Naive thymus-derived CD4-positive, alpha-beta T cell (primary cell): Measurements from ENCODE around the gene UAP1L1. TPM values are rescaled to one million over a fixed set of nuclear protein-coding genes. Genes with fewer than 3 reads are reported as not detected.
"Not testable (repeated sequence)": the region's sequence is repeated elsewhere in the genome, so short reads cannot be mapped to it uniquely, and the experiment has no call there.

Source experiments
- ATAC-seq: fragments of 150-1000 bp; cut with Tn5 transposase; 2 replicates; pipeline ENCODE4 v1.10.0; 2021; ENCODE audit warnings: mild to moderate bottlenecking, moderate library complexity
- CTCF ChIA-PET: fragments of 350-600 bp; sonication (Branson Sonifier 250); formaldehyde crosslinking; loops from one replicate; lab custom pipeline; 2021; ENCODE audit warnings: antibody characterized with exemption; lab: Charles Lee
- POLR2A ChIA-PET: fragments of 350-600 bp; sonication (Branson Sonifier 250); formaldehyde crosslinking; loops from one replicate; lab custom pipeline; 2021; ENCODE audit warnings: antibody characterized with exemption, inconsistent platforms; lab: Charles Lee
- DNase-seq, 9 donors: peaks; one replicate each; pipeline versions ENCODE4 v3.0.0 to v3.0.0-alpha.2; 2020 to 2022; ENCODE audit warnings: mixed read lengths in 1 of 9
- H3K27ac ChIP-seq: one replicate; pipeline ENCODE4 v1.7.0; 2013; ENCODE audit warnings: mild to moderate bottlenecking, low read depth, low read length, moderate library complexity
- H3K27me3 ChIP-seq, 2 donors: one replicate each; pipeline ENCODE4 v1.7.0; 2013; ENCODE audit warnings: low read length in 2 of 2, mild to moderate bottlenecking in 2 of 2, moderate library complexity in 2 of 2; ENCODE audit not compliant: control insufficient read depth in 2 of 2, insufficient read depth in 2 of 2
- H3K36me3 ChIP-seq, 3 experiments: 1 replicate in 2 of 3; 2 replicates in 1 of 3; pipeline ENCODE4 v1.7.0; 2013; ENCODE audit warnings: low read length in 3 of 3, mild to moderate bottlenecking in 3 of 3, moderate library complexity in 1 of 3; ENCODE audit not compliant: insufficient read depth in 3 of 3, control insufficient read depth in 2 of 3
- H3K4me1 ChIP-seq, 2 donors: one replicate each; pipeline ENCODE4 v1.7.0; 2013; ENCODE audit warnings: low read length in 2 of 2, mild to moderate bottlenecking in 2 of 2, moderate library complexity in 1 of 2; ENCODE audit not compliant: control insufficient read depth in 2 of 2, insufficient read depth in 2 of 2
- H3K4me3 ChIP-seq: 2 replicates; pipeline ENCODE4 v1.7.0; 2013; ENCODE audit warnings: mild to moderate bottlenecking, low read length
- H3K9me3 ChIP-seq, 3 experiments: 1 replicate in 2 of 3; 2 replicates in 1 of 3; pipeline ENCODE4 v1.7.0; 2013; ENCODE audit warnings: low read length in 3 of 3; ENCODE audit not compliant: control insufficient read depth in 2 of 3
- H3K27ac Mint-ChIP-seq, 9 donors: one replicate each; pipeline ENCODE4 v1.8.0; 2020 to 2022; ENCODE audit warnings: mixed read lengths in 9 of 9, mild to moderate bottlenecking in 8 of 9, moderate library complexity in 5 of 9, inconsistent platforms in 2 of 9
- H3K27me3 Mint-ChIP-seq, 5 donors: one replicate each; pipeline ENCODE4 v1.8.0; 2021 to 2022; ENCODE audit warnings: mixed read lengths in 5 of 5, mild to moderate bottlenecking in 1 of 5
- H3K36me3 Mint-ChIP-seq, 5 donors: one replicate each; pipeline ENCODE4 v1.8.0; 2020 to 2022; ENCODE audit warnings: mixed read lengths in 5 of 5, mild to moderate bottlenecking in 3 of 5, inconsistent platforms in 1 of 5
- H3K4me1 Mint-ChIP-seq, 7 donors: one replicate each; pipeline ENCODE4 v1.8.0; 2020 to 2022; ENCODE audit warnings: mixed read lengths in 7 of 7, mild to moderate bottlenecking in 3 of 7, inconsistent platforms in 1 of 7
- H3K4me3 Mint-ChIP-seq, 10 donors: one replicate each; pipeline ENCODE4 v1.8.0; 2020 to 2022; ENCODE audit warnings: mild to moderate bottlenecking in 10 of 10, mixed read lengths in 10 of 10, moderate library complexity in 6 of 10, inconsistent platforms in 2 of 10
- H3K9me3 Mint-ChIP-seq, 11 donors: one replicate each; pipeline ENCODE4 v1.8.0; 2020 to 2022; ENCODE audit warnings: mixed read lengths in 11 of 11, mild to moderate bottlenecking in 4 of 11, inconsistent platforms in 1 of 11, moderate library complexity in 1 of 11
- intact Hi-C, 2 donors: fragments of 100-400 bp; cut with micrococcal nuclease; formaldehyde crosslinking; loops; one replicate each; pipeline ENCODE4 v1.15.1; 2023
- polyA plus RNA-seq, 2 donors: library from polyadenylated mRNA; unstranded; fragments of 300-500 nt; fragmentation: Illumina TruSeq; gene quantifications; one replicate each; pipeline ENCODE4 v1.2.3, GENCODE V29; 2021
- total RNA-seq, 6 experiments: library from RNA in 5 of 6; stranded (reverse) in 5 of 6; gene quantifications; 1 replicate in 5 of 6; 2 replicates in 1 of 6; pipeline ENCODE4 v1.2.3 and lab custom pipeline; 2021 to 2026

UAP1L1 gene
- total and polyA plus RNA-seq, 7 experiments from 2014 or later = 0.71 to 27.6 (median 14.9) TPM

- POLR2A ChIA-PET = interaction anchor here (0.5 to 0.6 kb wide), 2 partner anchors 20 to 330 kb away, joined by 3 read pairs; no protein-coding TSS in a partner anchor
- DNase-seq (no peak), ATAC-seq (no peak)
- CTCF ChIA-PET = interaction anchor here (0.6 to 1.0 kb wide), 2 partner anchors 9 to 13 kb away, joined by 3 read pairs; no protein-coding TSS in a partner anchor
- H3K4me3 Mint-ChIP-seq = peak overlapping the region in 1 of 10 donors; percentile 50
- Histone ChIP-seq H3K27ac (no peak overlapping the region), H3K27me3 (peaks cover 0 to 14% of the 10 kb centered on the region in 2 donors), H3K9me3 (no peaks in the 10 kb centered on the region), H3K36me3 (no peaks in the 10 kb centered on the region), H3K4me3 (no peak overlapping the region), H3K4me1 (peaks cover 4 to 8% of the 10 kb centered on the region in 2 donors)
- no peaks in the 10 kb centered on the region for H3K9me3 Mint-ChIP-seq
- H3K27ac Mint-ChIP-seq = no peak overlapping the region
- H3K4me1 Mint-ChIP-seq = peaks cover 0 to 2% (median 0%) of the 10 kb centered on the region in 7 donors
- peaks cover 0 to 25% (median 1%) of the 10 kb centered on the region in 5 donors for H3K27me3 Mint-ChIP-seq
- no peaks in the 10 kb centered on the region for H3K36me3 Mint-ChIP-seq
- intact Hi-C loops = no loop called here
These were observed 21.6 kb upstream of the UAP1L1 start for GRCh38 chr9:137055385-137056364.

- Histone ChIP-seq H3K27me3 (peaks cover 0 to 8% of the 10 kb centered on the region in 2 donors), H3K9me3 (no peaks in the 10 kb centered on the region), H3K4me1 (peaks cover 4 to 8% of the 10 kb centered on the region in 2 donors), H3K4me3 (no peak overlapping the region), H3K36me3 (no peaks in the 10 kb centered on the region), H3K27ac (no peak overlapping the region)
- Mint-ChIP-seq H3K9me3 (no peaks in the 10 kb centered on the region), H3K27me3 (peaks cover 0 to 24% (median 0%) of the 10 kb centered on the region in 5 donors), H3K36me3 (no peaks in the 10 kb centered on the region), H3K4me3 (no peak overlapping the region), H3K4me1 (peaks cover 0 to 2% (median 0%) of the 10 kb centered on the region in 7 donors), H3K27ac (peak overlapping the region in 1 of 9 donors; percentile 13)
- intact Hi-C loops = no loop called here
- DNase-seq (no peak), ATAC-seq (no peak)
- POLR2A ChIA-PET = interaction anchor here (0.5 to 0.6 kb wide), 2 partner anchors 20 to 329 kb away, joined by 3 to 4 read pairs; no protein-coding TSS in a partner anchor
- CTCF ChIA-PET = no interaction called here
These were observed 20.4 kb upstream of the UAP1L1 start for GRCh38 chr9:137056739-137057415.

GRCh38 chr9:137057545-137057944, 19.8 kb upstream of the UAP1L1 start:
- DNase-seq (no peak), ATAC-seq (no peak)
- Mint-ChIP-seq H3K4me3 (no peak overlapping the region), H3K9me3 (no peaks in the 10 kb centered on the region), H3K36me3 (no peaks in the 10 kb centered on the region), H3K27me3 (peaks cover 0 to 18% (median 0%) of the 10 kb centered on the region in 5 donors), H3K4me1 (peaks cover 0 to 2% (median 0%) of the 10 kb centered on the region in 7 donors), H3K27ac (no peak overlapping the region)
- Histone ChIP-seq H3K9me3 (no peaks in the 10 kb centered on the region), H3K27me3 (peaks cover 0 to 6% of the 10 kb centered on the region in 2 donors), H3K36me3 (no peaks in the 10 kb centered on the region), H3K4me1 (peaks cover 4 to 8% of the 10 kb centered on the region in 2 donors), H3K4me3 (no peak overlapping the region), H3K27ac (no peak overlapping the region)
- ChIA-PET POLR2A (no interaction called here), CTCF (no interaction called here)
- intact Hi-C loops = no loop called here

DNA sequence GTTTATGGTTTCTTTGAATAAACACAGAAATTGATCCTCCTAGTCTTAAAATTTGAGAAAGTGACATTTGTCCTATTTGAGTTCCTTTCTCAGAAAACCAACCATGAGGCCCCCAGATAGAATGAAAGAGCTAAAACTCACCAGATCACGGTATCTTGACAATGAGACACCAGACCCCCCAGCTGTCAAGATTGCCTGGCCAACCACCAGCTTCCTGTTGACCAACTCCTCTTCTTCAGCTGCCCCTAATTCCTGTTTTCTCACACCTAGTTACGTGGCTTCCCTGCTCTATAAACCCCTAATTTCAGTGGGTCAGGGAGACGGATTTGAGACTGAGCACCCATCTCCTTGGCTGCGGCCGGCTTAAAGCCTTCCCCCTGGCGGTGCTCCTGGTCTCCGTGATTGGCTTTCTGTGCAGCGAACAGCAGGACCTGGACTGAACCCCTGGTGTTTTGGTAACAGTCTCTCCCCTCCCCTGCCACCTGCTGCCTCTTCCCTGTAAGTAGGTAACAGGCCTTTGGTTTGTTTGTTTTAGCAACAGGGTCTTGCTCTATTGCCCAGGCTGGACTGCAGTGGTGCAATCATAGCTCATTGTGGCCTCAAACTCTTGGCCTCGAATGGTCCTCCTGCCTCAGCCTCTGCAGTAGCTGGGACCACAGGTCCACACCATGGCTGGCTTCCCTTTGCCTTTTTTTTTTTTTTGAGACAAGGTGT, 18.6 kb upstream of the UAP1L1 start:
- intact Hi-C loops = no loop called here
- Mint-ChIP-seq H3K27ac (no peak overlapping the region), H3K4me1 (peaks cover 0 to 2% (median 0%) of the 10 kb centered on the region in 7 donors), H3K4me3 (no peak overlapping the region), H3K36me3 (no peaks in the 10 kb centered on the region), H3K27me3 (peaks cover 0 to 13% (median 0%) of the 10 kb centered on the region in 5 donors), H3K9me3 (no peaks in the 10 kb centered on the region)
- Histone ChIP-seq H3K27ac (no peak overlapping the region), H3K36me3 (no peaks in the 10 kb centered on the region), H3K27me3 (no peaks in the 10 kb centered on the region), H3K4me1 (no peaks in the 10 kb centered on the region), H3K9me3 (no peaks in the 10 kb centered on the region), H3K4me3 (no peak overlapping the region)
- DNase-seq (no peak), ATAC-seq (no peak)
- CTCF ChIA-PET = interaction anchor here (0.6 kb wide), 1 partner anchor 76 kb away, joined by 3 read pairs; no protein-coding TSS in a partner anchor
- POLR2A ChIA-PET = interaction anchor here (1.1 kb wide), 1 partner anchor 12 kb away, joined by 4 read pairs; no protein-coding TSS in a partner anchor

DNA sequence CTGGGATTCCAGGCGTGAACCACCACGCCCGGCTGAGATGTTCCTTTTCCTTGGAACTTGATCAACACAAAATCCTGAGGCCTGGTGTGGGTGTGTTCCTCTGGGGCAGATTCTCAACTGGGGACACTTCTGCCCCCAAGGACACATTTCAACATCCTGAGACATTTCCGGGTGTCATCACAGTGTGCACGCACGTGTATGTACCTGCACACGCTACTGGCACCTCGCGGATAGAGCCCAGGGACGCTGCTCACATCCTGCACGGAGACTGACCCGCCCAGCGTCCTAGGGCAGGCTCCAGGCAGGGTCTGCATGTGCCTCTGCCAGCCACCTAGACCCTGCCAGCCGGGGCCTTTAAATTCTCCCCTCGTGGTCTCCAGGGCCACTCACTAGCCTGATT, 14.9 kb upstream of the UAP1L1 start:
- no peaks in the 10 kb centered on the region for H3K36me3 ChIP-seq
- no peaks in the 10 kb centered on the region for H3K4me1 ChIP-seq
- no peaks in the 10 kb centered on the region for H3K9me3 ChIP-seq
- no peak overlapping the region for H3K4me3 ChIP-seq
- no peak overlapping the region for H3K27ac ChIP-seq
- Mint-ChIP-seq H3K27me3 (no peaks in the 10 kb centered on the region), H3K4me3 (no peak overlapping the region), H3K9me3 (no peaks in the 10 kb centered on the region), H3K36me3 (peaks cover 0 to 4% (median 0%) of the 10 kb centered on the region in 5 donors), H3K27ac (no peak overlapping the region), H3K4me1 (peaks cover 0 to 3% (median 0%) of the 10 kb centered on the region in 7 donors)
- ChIA-PET POLR2A (no interaction called here), CTCF (interaction anchor here (2.5 kb wide), 1 partner anchor 16 kb away, joined by 11 read pairs; no protein-coding TSS in a partner anchor)
- no peak for DNase-seq
- ATAC-seq = no peak
- no peaks in the 10 kb centered on the region for H3K27me3 ChIP-seq
- intact Hi-C loops = loop anchor here in 1 of 2 donors (10.0 kb wide), 1 partner anchor 278 kb away; no protein-coding TSS in a partner anchor

GRCh38 chr9:137062798-137063197, 14.5 kb upstream of the UAP1L1 start:
- POLR2A ChIA-PET, H3K27me3 Mint-ChIP-seq: not testable (repeated sequence)

More at GRCh38 chr9:137062798-137063197, 14.5 kb upstream of the UAP1L1 start:
- H3K9me3 Mint-ChIP-seq, H3K4me1 ChIP-seq, DNase-seq, H3K27ac Mint-ChIP-seq, H3K4me3 Mint-ChIP-seq, H3K27ac ChIP-seq, H3K36me3 Mint-ChIP-seq, H3K27me3 ChIP-seq, H3K4me3 ChIP-seq, H3K36me3 ChIP-seq, H3K9me3 ChIP-seq, ATAC-seq, H3K4me1 Mint-ChIP-seq: not testable (repeated sequence)
- CTCF ChIA-PET = interaction anchor here (2.5 kb wide), 1 partner anchor 16 kb away, joined by 11 read pairs; no protein-coding TSS in a partner anchor
- intact Hi-C loops = loop anchor here in 1 of 2 donors (10.0 kb wide), 1 partner anchor 278 kb away; no protein-coding TSS in a partner anchor
